Aorta (tissue), 5 donors: ENCODE measurements around the gene ZNF620. TPM values are rescaled to one million over a fixed set of nuclear protein-coding genes. Genes with fewer than 3 reads are reported as not detected.
A peak's percentile ranks its signal among the peaks of the same experiment; 100 is the strongest.

Source experiments
- ATAC-seq: fragments of 200-7000 bp; cut with Tn5 transposase; one replicate; pipeline ENCODE4 v1.9.1; 2022; ENCODE audit warnings: moderate library complexity; ENCODE audit not compliant: low FRiP score
- DNase-seq, 2 donors: peaks; one replicate each; pipeline ENCODE4 v3.0.0-alpha.2; 2020
- H3K27ac ChIP-seq, 2 donors: one replicate each; pipeline ENCODE4 v1.5.1; 2013; ENCODE audit warnings: low read length in 2 of 2, mild to moderate bottlenecking in 2 of 2, moderate library complexity in 2 of 2, control low read depth in 1 of 2, inconsistent platforms in 1 of 2, low read depth in 1 of 2
- H3K27me3 ChIP-seq, 2 donors: one replicate each; pipeline ENCODE4 v1.6.1; 2013; ENCODE audit warnings: control low read depth in 1 of 2, low read length in 1 of 2, mild to moderate bottlenecking in 1 of 2, moderate library complexity in 1 of 2; ENCODE audit not compliant: insufficient read depth in 2 of 2, control insufficient read depth in 1 of 2
- H3K36me3 ChIP-seq, 2 donors: one replicate each; pipeline ENCODE4 v1.6.1; 2013; ENCODE audit warnings: control low read depth in 1 of 2, low read length in 1 of 2, mild to moderate bottlenecking in 1 of 2; ENCODE audit not compliant: insufficient read depth in 2 of 2, control insufficient read depth in 1 of 2
- H3K4me1 ChIP-seq, 2 donors: one replicate each; pipeline ENCODE4 v1.6.1; 2013; ENCODE audit warnings: low read length in 2 of 2, control low read depth in 1 of 2, mild to moderate bottlenecking in 1 of 2, moderate library complexity in 1 of 2; ENCODE audit not compliant: insufficient read depth in 2 of 2, control insufficient read depth in 1 of 2
- H3K4me3 ChIP-seq, 2 donors: one replicate each; pipeline ENCODE4 v1.5.1; 2013; ENCODE audit warnings: low read length in 2 of 2, control low read depth in 1 of 2, mild to moderate bottlenecking in 1 of 2
- H3K9me3 ChIP-seq: one replicate; pipeline ENCODE4 v1.6.1; 2013; ENCODE audit warnings: mild to moderate bottlenecking, low read length; ENCODE audit not compliant: control insufficient read depth
- WGBS, 2 donors: extraction: QIAGEN DNeasy Blood & Tissue Kit; methylation state at CpG; one replicate each; pipeline ENCODE4 v1.1.7; 2013; 5-methylcytosine and 5-hydroxymethylcytosine counted together
- intact Hi-C, 2 donors: fragments of 100-400 bp; cut with DNase I; formaldehyde crosslinking; loops; one replicate each; pipeline versions ENCODE4 v1.14.2 to v1.15.0; 2022
- polyA plus RNA-seq, 2 donors: library from polyadenylated mRNA; stranded (reverse); fragments of 200-250 nt; gene quantifications; one replicate each; pipeline ENCODE4 v1.2.3, GENCODE V29; 2013
- total RNA-seq, 2 donors: library from RNA; stranded (reverse); fragmentation: NEBNext Ultra II Directional; extraction: Animal tissue kit (Norgen Biotek cat#: 25700); gene quantifications; one replicate each; pipeline ENCODE4 v1.2.1, GENCODE V29; 2021
- donor health status: healthy with polysubstance abuse.
- donor health status: Bipolar disorder and iron deficiency.
- donor health status: DM: no; HTN: no; CAD: no.
- donor health status: DM: no; HTN: no; CAD: no.
- donor health status: DM: yes; HTN: yes; CAD: no.

The ZNF620 gene
- total and polyA plus RNA-seq, 4 donors: 3.7 to 12.3 (median 4.9) TPM

- WGBS, 2 donors: 86 to 90% methylated on average over 2 of the region's 2 CpGs
- H3K4me1 ChIP-seq: peaks cover 0 to under 1% of the 10 kb centered on the region in 2 donors
- DNase-seq: no peak
- no peak for ATAC-seq
- intact Hi-C loops: no loop called here
- no peak overlapping the region for H3K27ac ChIP-seq
- H3K36me3 ChIP-seq: peaks cover 2 to 3% of the 10 kb centered on the region in 2 donors
- no peak overlapping the region for H3K4me3 ChIP-seq
- H3K27me3 ChIP-seq: no peaks in the 10 kb centered on the region
- no peaks in the 10 kb centered on the region for H3K9me3 ChIP-seq
These were observed 42.3 kb upstream of the ZNF620 start for GRCh38 chr3:40463579-40463978.

DNA sequence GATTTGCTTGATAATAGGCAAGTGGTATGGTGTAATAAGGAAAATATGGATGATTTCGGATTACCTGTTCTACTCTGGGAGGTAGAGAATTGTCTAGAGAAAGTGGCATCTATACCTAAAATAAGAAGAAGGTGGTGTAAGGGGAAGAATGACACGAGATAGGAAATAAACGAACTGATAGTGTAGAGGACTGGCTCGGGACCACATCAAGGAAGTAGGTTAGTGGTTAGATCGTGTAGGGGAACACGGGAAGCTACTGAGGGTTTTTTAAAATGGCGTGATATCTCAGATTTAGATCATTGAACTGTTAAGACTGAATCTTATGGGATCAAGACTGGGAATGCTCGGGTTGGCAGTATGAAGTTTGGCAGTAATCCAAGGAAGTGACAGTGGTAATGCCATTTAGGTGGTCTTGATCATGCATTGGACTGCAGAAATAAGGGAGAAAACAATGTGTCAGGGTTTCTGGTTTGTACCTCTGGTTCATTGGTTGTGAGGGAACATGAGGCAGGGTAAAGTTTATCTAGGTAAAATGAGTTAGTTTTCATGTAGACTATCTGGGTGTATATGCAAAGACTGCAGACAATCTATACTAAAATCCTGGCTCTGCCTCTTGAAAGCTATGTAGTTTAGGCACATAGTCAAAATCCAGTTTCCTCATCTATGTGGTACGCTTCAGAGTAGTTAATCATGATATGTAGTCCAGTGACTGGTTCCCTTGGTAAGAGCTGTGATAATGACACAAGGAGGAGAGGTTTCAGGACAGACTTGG, 41.3 kb upstream of the ZNF620 start:
- no peaks in the 10 kb centered on the region for H3K9me3 ChIP-seq
- ATAC-seq (no peak), DNase-seq (no peak)
- no peak overlapping the region for H3K27ac ChIP-seq
- peaks cover 2 to 3% of the 10 kb centered on the region in 2 donors for H3K36me3 ChIP-seq
- H3K27me3 ChIP-seq: no peaks in the 10 kb centered on the region
- H3K4me1 ChIP-seq: no peaks in the 10 kb centered on the region
- intact Hi-C loops: no loop called here
- 67 to 72% methylated on average over 9 of the region's 9 CpGs for WGBS, 2 donors
- H3K4me3 ChIP-seq: no peak overlapping the region

DNA sequence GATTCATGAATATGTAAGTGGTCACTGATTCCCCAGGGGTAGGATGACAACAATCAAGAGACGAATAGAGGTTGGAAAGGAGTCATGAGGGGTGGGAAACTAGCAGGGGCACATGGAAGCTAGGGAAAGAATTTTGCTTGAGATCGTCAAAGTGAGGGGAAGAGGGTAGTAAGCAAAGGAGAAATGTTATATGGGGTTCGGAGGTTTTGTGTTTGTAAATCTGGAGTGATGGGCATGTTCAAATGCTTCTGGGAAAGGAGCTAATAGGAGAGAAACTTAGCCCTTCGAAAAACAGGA, 40.8 kb upstream of the ZNF620 start:
- Histone ChIP-seq H3K4me1 (no peaks in the 10 kb centered on the region), H3K9me3 (no peaks in the 10 kb centered on the region), H3K27ac (no peak overlapping the region), H3K36me3 (peaks cover 2 to 3% of the 10 kb centered on the region in 2 donors), H3K4me3 (no peak overlapping the region), H3K27me3 (no peaks in the 10 kb centered on the region)
- 64 to 66% methylated on average over 4 of the region's 4 CpGs for WGBS, 2 donors
- ATAC-seq (no peak), DNase-seq (no peak)
- intact Hi-C loops: no loop called here

DNA sequence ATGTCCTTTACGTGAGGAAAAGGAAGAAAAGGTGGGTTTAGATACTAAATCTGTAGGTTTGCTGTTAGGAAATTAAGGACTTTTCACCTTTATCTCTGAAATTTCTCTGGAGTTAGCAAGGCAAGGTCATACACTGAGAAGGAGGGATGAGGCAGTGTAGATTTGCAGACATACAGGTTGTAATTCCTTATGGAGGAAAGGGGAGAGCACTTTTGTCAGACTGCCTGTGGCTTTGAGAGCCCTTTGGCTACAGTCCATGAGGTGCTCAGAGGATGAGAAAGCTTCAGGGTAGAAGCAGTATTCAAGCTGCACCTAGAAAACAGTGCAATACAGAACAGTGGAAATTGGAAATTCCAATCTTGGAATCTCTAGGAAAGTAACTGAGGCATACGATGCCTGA, 40.4 kb upstream of the ZNF620 start:
- intact Hi-C loops: no loop called here
- no peaks in the 10 kb centered on the region for H3K9me3 ChIP-seq
- no peaks in the 10 kb centered on the region for H3K27me3 ChIP-seq
- ATAC-seq (no peak), DNase-seq (no peak)
- WGBS, 2 donors: 75 to 79% methylated on average over 2 of the region's 2 CpGs
- no peak overlapping the region for H3K27ac ChIP-seq
- H3K4me1 ChIP-seq: no peaks in the 10 kb centered on the region
- peaks cover 2 to 3% of the 10 kb centered on the region in 2 donors for H3K36me3 ChIP-seq
- H3K4me3 ChIP-seq: no peak overlapping the region

DNA sequence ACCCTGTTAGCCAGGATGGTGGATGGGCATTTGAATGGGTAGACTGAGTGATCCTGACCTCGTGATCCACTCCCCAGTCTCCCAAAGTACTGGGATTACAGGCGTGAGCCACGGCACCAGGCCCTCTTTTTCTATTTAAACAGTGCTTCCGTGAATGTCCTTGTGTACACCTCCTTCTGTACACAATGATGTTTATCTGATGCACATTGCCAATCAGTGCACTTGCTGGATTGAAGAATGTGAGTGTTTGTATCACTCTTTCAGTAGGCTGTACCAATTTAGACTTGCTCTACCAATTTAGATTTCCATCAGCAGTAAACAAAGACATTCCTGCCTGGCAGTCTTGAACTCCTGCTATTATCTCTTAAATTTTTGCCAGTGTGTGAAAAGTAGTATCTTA, 37.8 kb upstream of the ZNF620 start:
- Histone ChIP-seq H3K9me3 (no peaks in the 10 kb centered on the region), H3K27me3 (no peaks in the 10 kb centered on the region), H3K36me3 (peaks cover 2 to 3% of the 10 kb centered on the region in 2 donors), H3K27ac (no peak overlapping the region), H3K4me3 (no peak overlapping the region), H3K4me1 (no peaks in the 10 kb centered on the region)
- DNase-seq (no peak), ATAC-seq (no peak)
- 88 to 92% methylated on average over 4 of the region's 4 CpGs for WGBS, 2 donors
- intact Hi-C loops: no loop called here

- ATAC-seq: no peak
- H3K4me3 ChIP-seq: no peak overlapping the region
- H3K27me3 ChIP-seq: no peaks in the 10 kb centered on the region
- H3K9me3 ChIP-seq: no peaks in the 10 kb centered on the region
- DNase-seq: no peak
- intact Hi-C loops: loop anchor here in 1 of 2 donors (10.0 kb wide), 1 partner anchor 54 kb away; the partner anchor contains the start of gene ZNF621
- WGBS, 2 donors: 78 to 86% methylated on average over 4 of the region's 4 CpGs
- no peak overlapping the region for H3K27ac ChIP-seq
- peaks cover 0 to 3% of the 10 kb centered on the region in 2 donors for H3K36me3 ChIP-seq
- H3K4me1 ChIP-seq: no peaks in the 10 kb centered on the region
These were observed 35.1 kb upstream of the ZNF620 start for GRCh38 chr3:40470701-40471100.

GRCh38 chr3:40476478-40477470, 29.1 kb upstream of the ZNF620 start, which contains the start of gene ZNF619:
TSS of gene ZNF619 (plus strand) at chr3:40477122. CDS start at chr3:40477980, 858 bp downstream.
- Histone ChIP-seq H3K27me3 (no peaks in the 10 kb centered on the region), H3K4me3 (peak within 1 kb of the TSS; percentile 63 to 73), H3K4me1 (no peaks in the 10 kb centered on the region), H3K36me3 (peaks cover 0 to under 1% of the 10 kb centered on the region in 2 donors), H3K27ac (peak within 1 kb of the TSS in 1 of 2 donors; percentile 5), H3K9me3 (no peaks in the 10 kb centered on the region)
- DNase-seq: peak; percentile 82 to 92
- 11 to 12% methylated on average over 48 of the region's 48 CpGs for WGBS, 2 donors
- ATAC-seq: peak; percentile 96
- intact Hi-C loops: loop anchor here in 1 of 2 donors (10.0 kb wide), 1 partner anchor 48 kb away; the partner anchor contains the start of gene ZNF621

GRCh38 chr3:40477666-40478065, 28.2 kb upstream of the ZNF620 start:
- Histone ChIP-seq H3K4me3 (peak overlapping the region in 1 of 2 donors; percentile 63), H3K27ac (no peak overlapping the region), H3K9me3 (no peaks in the 10 kb centered on the region), H3K4me1 (no peaks in the 10 kb centered on the region), H3K36me3 (peaks cover 0 to 5% of the 10 kb centered on the region in 2 donors), H3K27me3 (no peaks in the 10 kb centered on the region)
- ATAC-seq: no peak
- DNase-seq: no peak
- 44 to 47% methylated on average over 4 of the region's 4 CpGs for WGBS, 2 donors
- intact Hi-C loops: loop anchor here in 1 of 2 donors (10.0 kb wide), 1 partner anchor 47 kb away; the partner anchor contains the start of gene ZNF621
